Peyer's patch (tissue), 4 donors: ENCODE data around the gene SCFD2. TPM values are rescaled to one million over a fixed set of nuclear protein-coding genes. Genes with fewer than 3 reads are reported as not detected.
"Not testable (repeated sequence)": the region's sequence is repeated elsewhere in the genome, so short reads cannot be mapped to it uniquely, and the experiment has no call there.

Source experiments
- DNase-seq, 3 donors: peaks; one replicate each; pipeline ENCODE4 v3.0.0-alpha.2; 2017 to 2019
- H3K27ac ChIP-seq, 4 donors: fragments of 200-600 bp; sonication (generic); one replicate each; pipeline ENCODE4 v1.5.1; 2016 to 2019
- H3K27me3 ChIP-seq, 2 donors: fragments of 200-600 bp; sonication (generic); one replicate each; pipeline ENCODE4 v1.5.1; 2019
- H3K36me3 ChIP-seq, 3 donors: fragments of 200-600 bp; sonication (generic); one replicate each; pipeline ENCODE4 v1.5.1; 2016 to 2019
- H3K4me1 ChIP-seq, 4 donors: fragments of 200-600 bp; sonication (generic); one replicate each; pipeline ENCODE4 v1.5.1; 2016 to 2019
- H3K4me3 ChIP-seq, 4 donors: fragments of 200-600 bp; sonication (generic); 1 replicate in 3 of 4; 2 replicates in 1 of 4; pipeline ENCODE4 v1.5.1; 2016 to 2019; ENCODE audit warnings: mild to moderate bottlenecking in 1 of 4
- H3K9me3 ChIP-seq, 4 donors: fragments of 200-600 bp; sonication (generic); one replicate each; pipeline ENCODE4 v1.5.1; 2016 to 2019; ENCODE audit warnings: mild to moderate bottlenecking in 1 of 4
- POLR2A ChIP-seq, 2 donors: fragments of 450-650 bp; IDR thresholded peaks; one replicate each; pipeline ENCODE4 v1.5.1; 2017; ENCODE audit warnings: antibody characterized with exemption in 2 of 2, mild to moderate bottlenecking in 2 of 2, moderate library complexity in 2 of 2
- total RNA-seq, 4 donors: library from RNA; depleted of rRNA; stranded (reverse); fragments of >200 nt; gene quantifications; one replicate each; pipeline ENCODE4 v1.1.0, GENCODE V29; 2016
- TF ChIP-seq, protein P1 (sequence below), 6 experiments: fragments of 450-650 bp in 4 of 6; fragments of 200-600 bp in 2 of 6; sonication (generic) in 1 of 6; IDR thresholded peaks; one replicate each; pipeline ENCODE4 v1.5.1; 2017 to 2019; ENCODE audit warnings: antibody characterized with exemption in 6 of 6, mild to moderate bottlenecking in 3 of 6, moderate library complexity in 1 of 6

SCFD2 gene
- total RNA-seq, 4 donors from 2014 or later = 17.3 to 165 (median 30.1) TPM

- H3K36me3 ChIP-seq = no peaks in the 10 kb centered on the region
- no peaks in the 10 kb centered on the region for H3K4me1 ChIP-seq
- H3K27ac ChIP-seq = no peak overlapping the region
- no peaks in the 10 kb centered on the region for H3K9me3 ChIP-seq
- no peak overlapping the region for H3K4me3 ChIP-seq
- no peak for DNase-seq
- H3K27me3 ChIP-seq = no peaks in the 10 kb centered on the region
- TF ChIP-seq, protein P1, sequence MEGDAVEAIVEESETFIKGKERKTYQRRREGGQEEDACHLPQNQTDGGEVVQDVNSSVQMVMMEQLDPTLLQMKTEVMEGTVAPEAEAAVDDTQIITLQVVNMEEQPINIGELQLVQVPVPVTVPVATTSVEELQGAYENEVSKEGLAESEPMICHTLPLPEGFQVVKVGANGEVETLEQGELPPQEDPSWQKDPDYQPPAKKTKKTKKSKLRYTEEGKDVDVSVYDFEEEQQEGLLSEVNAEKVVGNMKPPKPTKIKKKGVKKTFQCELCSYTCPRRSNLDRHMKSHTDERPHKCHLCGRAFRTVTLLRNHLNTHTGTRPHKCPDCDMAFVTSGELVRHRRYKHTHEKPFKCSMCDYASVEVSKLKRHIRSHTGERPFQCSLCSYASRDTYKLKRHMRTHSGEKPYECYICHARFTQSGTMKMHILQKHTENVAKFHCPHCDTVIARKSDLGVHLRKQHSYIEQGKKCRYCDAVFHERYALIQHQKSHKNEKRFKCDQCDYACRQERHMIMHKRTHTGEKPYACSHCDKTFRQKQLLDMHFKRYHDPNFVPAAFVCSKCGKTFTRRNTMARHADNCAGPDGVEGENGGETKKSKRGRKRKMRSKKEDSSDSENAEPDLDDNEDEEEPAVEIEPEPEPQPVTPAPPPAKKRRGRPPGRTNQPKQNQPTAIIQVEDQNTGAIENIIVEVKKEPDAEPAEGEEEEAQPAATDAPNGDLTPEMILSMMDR (IDR thresholded peaks at IDR 0.05) = no peak
- TF ChIP-seq POLR2A (IDR thresholded peaks at IDR 0.05) = no peak
Observed at GRCh38 chr4:53232371-53232770, 133.5 kb downstream of the SCFD2 start.

GRCh38 chr4:53228036-53228435, 137.8 kb downstream of the SCFD2 start:
- Histone ChIP-seq H3K27me3 (no peaks in the 10 kb centered on the region), H3K4me1 (no peaks in the 10 kb centered on the region), H3K27ac (no peak overlapping the region), H3K4me3 (no peak overlapping the region), H3K9me3 (no peaks in the 10 kb centered on the region), H3K36me3 (no peaks in the 10 kb centered on the region)
- no peak for TF ChIP-seq POLR2A (IDR thresholded peaks at IDR 0.05)
- no peak for DNase-seq

GRCh38 chr4:53227451-53227850, 138.4 kb downstream of the SCFD2 start:
- TF ChIP-seq, protein P1 (IDR thresholded peaks at IDR 0.05) = no peak
- TF ChIP-seq POLR2A (IDR thresholded peaks at IDR 0.05) = no peak
- no peak for DNase-seq
- H3K27ac ChIP-seq = no peak overlapping the region
- H3K27me3 ChIP-seq = no peaks in the 10 kb centered on the region
- no peaks in the 10 kb centered on the region for H3K4me1 ChIP-seq
- H3K4me3 ChIP-seq = no peak overlapping the region
- no peaks in the 10 kb centered on the region for H3K36me3 ChIP-seq
- H3K9me3 ChIP-seq = no peaks in the 10 kb centered on the region

DNA sequence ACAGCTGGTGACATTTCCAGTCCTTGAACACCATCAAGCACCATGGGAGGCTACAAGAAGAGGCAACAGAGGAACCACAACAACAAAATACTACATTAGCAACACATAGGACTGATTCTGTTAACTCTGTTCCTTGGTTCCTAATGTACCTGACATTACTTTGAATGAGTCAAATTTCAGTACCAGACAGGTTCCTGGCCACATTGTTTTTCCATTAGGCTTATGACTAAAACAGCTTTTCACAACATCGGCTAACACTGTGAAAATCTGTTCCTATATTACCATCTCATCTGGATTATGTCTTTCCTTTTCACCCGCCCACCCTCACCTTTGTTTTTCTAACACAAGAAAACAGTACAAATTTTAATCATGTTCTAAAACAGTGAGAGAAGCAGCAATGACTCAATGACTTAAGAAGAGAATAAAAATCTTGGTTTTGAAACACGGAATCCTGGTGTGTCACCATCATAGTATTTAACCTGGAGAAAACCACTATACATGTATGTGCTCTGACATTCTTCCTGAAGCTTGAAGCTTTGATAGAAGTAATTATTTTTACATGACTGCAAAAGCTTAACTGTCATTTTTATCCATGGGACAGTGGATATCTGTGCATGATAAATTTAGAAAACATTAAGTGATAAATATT, 143.9 kb downstream of the SCFD2 start:
- H3K4me3 ChIP-seq = no peak overlapping the region
- H3K27ac ChIP-seq = no peak overlapping the region
- H3K9me3 ChIP-seq = no peaks in the 10 kb centered on the region
- H3K27me3 ChIP-seq = no peaks in the 10 kb centered on the region
- TF ChIP-seq POLR2A (IDR thresholded peaks at IDR 0.05) = no peak
- TF ChIP-seq, protein P1 (IDR thresholded peaks at IDR 0.05) = no peak
- no peak for DNase-seq
- no peaks in the 10 kb centered on the region for H3K4me1 ChIP-seq
- no peaks in the 10 kb centered on the region for H3K36me3 ChIP-seq

DNA sequence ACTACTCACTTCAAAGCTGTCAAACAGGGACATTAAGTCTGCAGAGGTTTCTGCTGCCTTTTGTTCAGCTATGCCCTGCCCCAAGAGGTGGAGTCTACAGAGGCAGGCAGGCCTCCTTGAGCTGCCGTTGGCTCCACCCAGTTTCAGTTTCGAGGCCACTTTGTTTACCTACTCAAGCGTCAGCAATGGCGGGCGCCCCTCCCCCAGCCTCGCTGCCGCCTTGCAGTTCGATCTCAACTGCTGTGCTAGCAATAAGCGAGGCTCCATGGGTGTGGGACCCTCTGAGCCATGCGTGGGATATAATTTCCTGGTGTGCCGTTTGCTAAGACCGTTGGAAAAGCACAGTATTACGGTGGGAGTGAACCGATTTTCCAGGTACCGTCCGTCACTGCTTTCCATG, 146.7 kb downstream of the SCFD2 start:
- DNase-seq, H3K36me3 ChIP-seq, H3K4me1 ChIP-seq, H3K27ac ChIP-seq, H3K9me3 ChIP-seq, H3K27me3 ChIP-seq, H3K4me3 ChIP-seq: not testable (repeated sequence)

DNA sequence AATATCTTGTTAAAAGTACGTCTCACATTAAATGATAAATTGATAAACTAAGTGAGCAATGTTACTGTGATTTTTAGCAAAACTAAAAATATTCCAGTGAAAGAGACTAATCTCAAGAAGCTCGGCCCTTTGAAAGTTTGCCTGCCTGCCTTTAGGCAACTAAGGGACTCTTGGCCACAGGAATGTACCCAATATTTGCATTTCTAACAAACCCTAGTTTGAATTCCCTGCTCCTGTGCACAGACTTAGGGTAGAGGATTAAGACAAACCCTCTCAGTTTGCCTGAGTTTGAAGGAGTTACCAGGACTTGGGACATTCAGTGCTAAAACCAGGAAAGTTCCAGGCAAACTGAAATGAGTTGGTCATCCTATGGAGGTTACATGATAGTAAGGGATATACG, 157.1 kb downstream of the SCFD2 start:
- no peak for TF ChIP-seq POLR2A (IDR thresholded peaks at IDR 0.05)
- TF ChIP-seq, protein P1 (IDR thresholded peaks at IDR 0.05) = no peak
- Histone ChIP-seq H3K27me3 (no peaks in the 10 kb centered on the region), H3K4me3 (no peak overlapping the region), H3K4me1 (no peaks in the 10 kb centered on the region), H3K27ac (no peak overlapping the region), H3K9me3 (no peaks in the 10 kb centered on the region), H3K36me3 (no peaks in the 10 kb centered on the region)
- no peak for DNase-seq

GRCh38 chr4:53205970-53206369, 159.9 kb downstream of the SCFD2 start:
- H3K4me3 ChIP-seq = no peak overlapping the region
- no peak for DNase-seq
- H3K4me1 ChIP-seq = no peaks in the 10 kb centered on the region
- H3K9me3 ChIP-seq = no peaks in the 10 kb centered on the region
- H3K27ac ChIP-seq = no peak overlapping the region
- no peak for TF ChIP-seq POLR2A (IDR thresholded peaks at IDR 0.05)
- no peaks in the 10 kb centered on the region for H3K36me3 ChIP-seq
- no peaks in the 10 kb centered on the region for H3K27me3 ChIP-seq
